Measurements from ENCODE around the gene LRRTM4.

LRRTM4 gene

GRCh38 chr2:77469106-77469505 lies 53.1 kb downstream of the LRRTM4 start:
- DNase-seq: no peak

GRCh38 chr2:77459840-77460239 lies 62.3 kb downstream of the LRRTM4 start:
- no peak for DNase-seq

GRCh38 chr2:77458216-77458615 lies 64.0 kb downstream of the LRRTM4 start:
- DNase-seq: no peak

- no peak for DNase-seq
Measured at GRCh38 chr2:77457665-77458064, 64.5 kb downstream of the LRRTM4 start.

- DNase-seq: no peak
Measured at GRCh38 chr2:77443076-77443475, 79.1 kb downstream of the LRRTM4 start.

- no peak for DNase-seq
Measured at GRCh38 chr2:77434880-77435279, 87.3 kb downstream of the LRRTM4 start.

- no peak for DNase-seq
Measured at GRCh38 chr2:77428946-77429345, 93.2 kb downstream of the LRRTM4 start.

- DNase-seq: no peak
Measured at GRCh38 chr2:77421971-77422370, 100.2 kb downstream of the LRRTM4 start.

GRCh38 chr2:77418537-77418936 lies 103.6 kb downstream of the LRRTM4 start:
- DNase-seq: no peak

- DNase-seq: no peak
Measured at GRCh38 chr2:77404189-77404588, 118.0 kb downstream of the LRRTM4 start.

GRCh38 chr2:77398970-77399600 lies 123.1 kb downstream of the LRRTM4 start:
- no peak for DNase-seq

- no peak for DNase-seq
Measured at GRCh38 chr2:77397763-77398162, 124.4 kb downstream of the LRRTM4 start.

GRCh38 chr2:77395011-77395410 lies 127.2 kb downstream of the LRRTM4 start:
- DNase-seq: no peak

- DNase-seq: no peak
Measured at GRCh38 chr2:77391119-77391518, 131.1 kb downstream of the LRRTM4 start.

- DNase-seq: no peak
Measured at GRCh38 chr2:77387324-77387723, 134.9 kb downstream of the LRRTM4 start.

GRCh38 chr2:77372636-77373035 lies 149.5 kb downstream of the LRRTM4 start:
- DNase-seq: no peak

- DNase-seq: no peak
Measured at GRCh38 chr2:77370511-77370910, 151.7 kb downstream of the LRRTM4 start.

GRCh38 chr2:77363277-77363676 lies 158.9 kb downstream of the LRRTM4 start:
- DNase-seq: no peak

GRCh38 chr2:77348821-77349220 lies 173.4 kb downstream of the LRRTM4 start:
- DNase-seq: no peak

GRCh38 chr2:77336013-77336412 lies 186.2 kb downstream of the LRRTM4 start:
- no peak for DNase-seq

- no peak for DNase-seq
Measured at GRCh38 chr2:77328134-77328931, 193.8 kb downstream of the LRRTM4 start.

GRCh38 chr2:77325395-77325794 lies 196.8 kb downstream of the LRRTM4 start:
- no peak for DNase-seq

- DNase-seq: no peak
Measured at GRCh38 chr2:77322431-77322830, 199.7 kb downstream of the LRRTM4 start.

GRCh38 chr2:77314721-77315120 lies 207.5 kb downstream of the LRRTM4 start:
- DNase-seq: no peak

- no peak for DNase-seq
Measured at GRCh38 chr2:77310416-77310815, 211.8 kb downstream of the LRRTM4 start.

Measured in NCI-H1436 treated with DMSO at 0.1 percent for 48 hours (cell line).